T-helper 9 cell (primary cell): ENCODE data around the gene COP1.
A peak's percentile ranks its signal among the peaks of the same experiment; 100 is the strongest.
"Not testable (repeated sequence)": the region's sequence is repeated elsewhere in the genome, so short reads cannot be mapped to it uniquely, and the experiment has no call there.

ENCODE experiments used
- DNase-seq: peaks from one replicate; pipeline ENCODE4 v3.0.0-alpha.2; 2020
- total RNA-seq, 2 donors: gene quantifications; one replicate each; lab custom pipeline; 2026; lab: John Stamatoyannopoulos, UW

Gene COP1
- total RNA-seq: 57.2 to 73.3 reads per million in 2 donors

DNA sequence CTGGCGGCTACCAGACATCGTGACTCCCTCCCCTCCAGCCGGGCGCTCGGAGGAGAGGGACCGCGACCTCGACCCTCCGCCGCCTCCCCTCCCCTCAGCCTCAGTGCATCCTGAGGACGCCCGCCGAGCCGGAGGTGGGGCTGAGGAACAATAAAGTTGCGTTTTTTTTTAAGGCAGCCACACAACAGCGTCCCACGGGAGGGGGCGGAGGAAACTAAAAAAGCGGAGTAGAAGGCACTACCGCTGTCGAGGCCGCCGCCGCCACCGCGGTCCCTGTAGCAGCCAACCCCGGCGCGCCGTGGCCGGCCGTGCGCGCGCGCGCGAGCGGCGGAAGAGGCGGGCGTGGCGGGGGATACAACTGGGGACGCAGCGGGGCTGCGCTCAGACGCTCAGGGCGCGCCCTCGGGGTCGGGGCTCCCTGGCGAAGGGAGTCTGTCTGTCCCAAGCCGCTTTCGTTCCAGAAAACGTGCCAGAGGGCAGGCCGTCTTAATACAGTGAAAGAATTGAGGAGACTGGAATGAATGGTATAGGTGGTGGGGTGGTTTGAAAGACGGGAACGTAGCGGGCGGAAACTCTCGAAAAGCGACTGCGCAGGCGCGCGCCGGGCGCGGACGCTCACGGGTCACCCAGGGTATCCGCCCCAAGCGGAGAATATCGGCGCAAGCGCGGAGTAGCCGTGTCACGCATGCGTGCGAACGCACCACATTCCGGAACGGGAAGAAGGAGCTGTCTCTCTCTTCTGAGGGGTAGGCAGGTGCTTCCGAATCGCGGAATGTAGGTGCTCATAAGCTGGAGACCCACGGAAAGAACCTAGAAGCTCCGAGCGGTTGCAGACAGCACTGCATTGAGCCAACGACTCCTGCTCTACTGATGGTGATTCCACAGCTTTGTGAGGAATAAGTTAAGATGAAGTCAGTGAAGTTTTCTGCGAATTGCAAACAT is at the start of gene COP1:
Gene COP1, minus strand, starts transcription at position 326 of the 942 bp plus-strand sequence. Its CDS starts 308 bp downstream, at position 18.
- peak; percentile 93 for DNase-seq

DNA sequence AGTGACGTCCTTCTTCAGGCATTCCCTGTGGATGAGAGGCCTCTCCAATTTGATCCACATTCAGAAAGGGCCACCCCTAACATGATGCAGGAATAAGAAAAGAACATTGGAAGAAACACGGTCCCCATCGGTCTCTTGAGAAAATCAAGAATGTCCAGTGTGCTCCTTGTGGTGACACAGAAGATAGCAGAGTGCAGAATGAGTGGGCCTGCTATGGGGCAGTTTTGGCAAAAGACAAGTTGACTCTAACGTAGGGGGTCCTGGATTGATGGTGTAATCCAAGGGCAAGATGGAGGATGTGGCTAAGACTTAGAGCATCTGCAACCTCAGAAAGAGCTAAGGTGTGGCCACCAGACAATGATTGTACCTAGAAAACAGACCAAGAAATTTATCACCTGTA is 45.1 kb upstream of the COP1 start:
- no peak for DNase-seq

DNA sequence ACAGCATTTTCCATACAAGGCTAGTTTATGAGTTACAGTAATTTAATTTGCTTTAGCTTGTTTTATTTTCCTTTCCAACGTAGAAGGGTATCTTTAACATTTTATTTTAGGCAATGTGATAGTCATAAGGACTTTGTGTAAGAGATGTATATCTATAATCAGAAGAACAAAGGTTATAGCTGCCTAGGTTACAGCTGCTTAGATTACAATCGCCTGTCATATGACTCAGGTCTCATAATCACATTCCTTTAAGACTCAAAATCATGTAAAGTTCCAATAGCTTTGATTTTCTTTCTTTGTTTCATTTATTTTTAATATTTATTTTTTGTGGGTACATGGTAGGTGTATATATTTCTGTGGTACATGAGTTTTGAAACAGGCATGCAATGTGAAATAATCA is 37.8 kb upstream of the COP1 start:
- DNase-seq: no peak

DNA sequence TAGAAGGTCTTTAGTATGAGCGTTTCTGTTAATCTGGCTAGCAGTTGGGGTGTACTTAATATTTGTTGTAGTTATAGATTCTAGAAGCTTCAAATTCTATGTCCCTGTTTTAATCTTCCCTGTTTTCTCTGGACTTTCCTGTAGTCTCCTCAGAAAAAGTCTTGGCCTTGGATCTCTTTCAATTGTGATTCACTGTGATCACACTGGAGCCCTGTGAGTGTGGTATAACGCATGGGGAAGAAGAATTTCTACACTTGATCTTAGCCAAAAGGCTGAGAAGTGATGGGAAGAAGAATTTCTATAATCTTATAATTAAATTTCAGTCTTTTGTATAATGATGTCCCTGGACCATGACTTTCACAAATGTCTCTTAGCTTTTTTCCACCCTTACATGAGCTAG is 36.7 kb upstream of the COP1 start:
- DNase-seq: no peak

DNA sequence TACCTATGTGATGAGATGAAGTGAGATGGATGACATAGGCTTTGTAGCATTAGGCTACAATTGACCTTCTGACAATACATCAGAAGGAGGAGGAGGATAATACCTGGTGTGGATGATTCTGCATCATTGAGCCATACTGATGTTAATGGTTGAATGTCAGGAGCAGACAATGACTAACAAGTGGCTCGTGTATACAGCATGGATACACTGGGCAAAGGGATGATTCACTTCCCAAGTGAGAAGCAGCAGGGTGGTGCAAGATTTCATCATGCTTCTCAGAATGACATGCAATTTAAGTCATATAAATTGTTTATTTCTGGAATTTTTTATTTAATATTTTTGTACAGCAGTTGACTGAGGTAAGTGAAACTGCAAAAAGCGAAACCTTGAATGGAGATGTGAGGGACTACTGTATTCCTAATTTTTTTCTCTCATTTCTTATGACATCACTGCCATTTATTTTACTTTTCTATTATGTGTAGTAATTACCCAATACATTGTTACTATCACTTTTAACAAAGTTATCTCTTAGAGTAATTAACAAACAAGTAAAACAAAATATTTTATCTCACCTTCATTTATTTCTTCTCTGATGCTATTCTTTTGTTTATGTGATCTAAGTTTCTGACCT is 34.4 kb upstream of the COP1 start:
- no peak for DNase-seq

DNA sequence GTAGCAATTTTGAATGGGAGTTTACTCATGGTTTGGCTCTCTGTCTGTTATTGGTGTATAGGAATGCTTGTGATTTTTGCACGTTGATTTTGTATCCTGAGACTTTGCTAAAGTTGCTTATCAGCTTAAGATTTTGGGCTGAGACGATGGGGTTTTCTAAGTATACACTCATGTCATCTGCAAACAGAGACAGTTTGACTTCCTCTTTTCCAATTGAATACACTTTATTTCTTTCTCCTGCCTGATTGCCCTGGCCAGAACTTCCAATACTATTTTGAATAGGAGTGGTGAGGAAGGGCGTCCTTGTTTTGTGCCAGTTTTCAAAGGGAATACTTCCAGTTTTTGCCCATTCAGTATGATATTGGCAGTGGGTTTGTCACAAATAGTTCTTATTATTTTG is 26.6 kb upstream of the COP1 start:
- not testable (repeated sequence) for DNase-seq

DNA sequence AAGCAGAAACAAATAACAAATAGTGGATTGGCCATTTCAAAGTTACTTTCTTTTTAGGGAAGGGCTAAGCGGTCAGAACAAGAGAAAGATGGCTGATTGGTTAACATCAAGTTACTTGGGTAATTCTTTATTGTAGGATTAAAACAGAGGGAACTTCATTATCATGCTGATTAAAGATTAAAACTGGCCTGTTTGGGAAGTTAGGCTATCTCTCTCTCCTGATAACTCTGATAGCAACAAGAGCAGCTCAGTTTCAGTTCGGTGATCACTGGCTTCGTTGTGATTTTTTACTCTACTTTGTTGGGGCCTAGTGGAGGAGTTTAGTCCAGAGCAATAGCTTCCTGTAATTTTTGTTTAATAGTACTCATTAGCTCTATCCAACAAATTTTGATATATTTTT is 20.5 kb upstream of the COP1 start:
- no peak for DNase-seq

DNA sequence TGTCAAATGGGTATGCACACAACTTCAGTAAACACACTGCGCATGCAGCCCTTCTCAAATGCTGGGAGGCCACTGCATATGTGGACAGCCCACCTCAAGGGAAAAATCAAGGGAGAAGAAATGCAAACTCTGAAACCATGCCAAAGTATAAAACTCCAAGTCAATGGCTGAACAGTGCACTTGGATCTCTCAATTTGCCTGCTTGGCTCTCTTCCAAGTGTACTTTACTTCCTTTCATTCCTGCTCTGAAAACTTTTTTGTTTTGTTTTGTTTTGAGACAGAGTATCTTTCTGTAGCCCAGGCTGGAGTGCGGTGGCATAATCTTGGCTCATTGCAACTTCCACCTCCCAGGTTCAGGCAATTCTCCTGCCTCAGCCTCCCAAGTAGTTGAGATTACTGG is 18.8 kb upstream of the COP1 start:
- no peak for DNase-seq

DNA sequence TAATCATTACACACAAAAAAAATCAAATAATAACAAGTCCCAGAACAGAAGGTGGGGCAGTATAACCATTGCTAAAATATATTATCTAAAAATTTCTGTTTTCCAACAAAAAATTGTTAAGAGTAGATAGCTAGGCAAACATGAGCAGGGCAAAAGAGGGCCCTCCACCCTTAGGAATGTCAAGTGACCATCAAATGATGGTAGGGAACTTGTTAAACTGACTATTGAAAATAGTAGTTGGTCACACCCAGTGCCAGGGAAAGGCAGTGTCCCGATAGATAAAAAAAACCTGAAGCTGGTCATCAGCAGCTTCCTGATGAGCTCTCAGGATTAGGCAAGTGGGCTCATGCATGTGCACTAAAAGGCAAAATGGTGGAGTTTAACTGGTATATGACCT is 18.4 kb upstream of the COP1 start:
- DNase-seq: no peak

DNA sequence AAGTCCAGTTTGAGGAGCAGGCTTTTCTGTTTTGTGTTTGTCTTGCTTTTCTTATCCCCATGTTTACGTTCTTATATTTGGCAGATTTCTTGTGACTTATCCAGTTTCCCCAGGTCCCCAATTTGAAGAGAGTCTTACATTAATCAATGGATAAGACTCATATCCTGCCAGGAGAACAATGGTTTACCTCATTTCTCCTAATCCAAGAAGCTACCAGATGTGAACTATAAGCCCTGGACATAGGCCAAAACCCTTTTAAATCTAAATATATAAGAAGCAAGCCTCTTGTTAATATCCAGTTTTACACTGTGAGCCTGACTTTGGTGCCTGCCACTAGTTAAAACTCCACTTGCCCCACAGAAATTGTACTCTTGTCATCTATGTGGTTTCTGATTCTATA is 15.1 kb upstream of the COP1 start:
- no peak for DNase-seq

DNA sequence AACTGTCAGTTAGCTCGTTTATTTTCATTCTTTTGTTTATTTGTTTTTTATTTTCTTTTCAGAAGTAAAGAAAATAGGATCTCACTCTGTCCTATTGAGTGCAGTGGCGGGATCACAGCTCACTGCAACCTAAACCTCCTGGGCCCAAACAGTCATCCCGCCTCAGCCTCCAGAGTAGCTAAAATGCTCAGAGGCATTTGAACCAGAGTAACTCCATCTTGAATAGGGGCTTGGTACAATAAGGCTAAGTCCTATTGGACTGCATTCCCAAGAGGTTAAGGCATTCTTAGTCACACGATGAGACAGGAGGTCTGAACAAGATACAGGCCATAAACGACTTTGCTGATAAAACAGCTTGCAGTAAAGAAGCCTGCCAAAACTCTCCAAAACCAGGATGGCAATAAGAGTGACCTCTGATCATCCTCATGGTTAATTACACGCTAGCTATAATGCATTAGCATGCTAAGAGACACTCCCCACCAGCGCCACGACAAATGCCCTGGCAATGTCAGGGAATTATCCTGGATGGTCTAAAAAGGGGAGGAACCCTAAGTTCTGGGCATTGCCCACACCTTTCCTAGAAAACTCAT is 13.1 kb upstream of the COP1 start:
- no peak for DNase-seq

DNA sequence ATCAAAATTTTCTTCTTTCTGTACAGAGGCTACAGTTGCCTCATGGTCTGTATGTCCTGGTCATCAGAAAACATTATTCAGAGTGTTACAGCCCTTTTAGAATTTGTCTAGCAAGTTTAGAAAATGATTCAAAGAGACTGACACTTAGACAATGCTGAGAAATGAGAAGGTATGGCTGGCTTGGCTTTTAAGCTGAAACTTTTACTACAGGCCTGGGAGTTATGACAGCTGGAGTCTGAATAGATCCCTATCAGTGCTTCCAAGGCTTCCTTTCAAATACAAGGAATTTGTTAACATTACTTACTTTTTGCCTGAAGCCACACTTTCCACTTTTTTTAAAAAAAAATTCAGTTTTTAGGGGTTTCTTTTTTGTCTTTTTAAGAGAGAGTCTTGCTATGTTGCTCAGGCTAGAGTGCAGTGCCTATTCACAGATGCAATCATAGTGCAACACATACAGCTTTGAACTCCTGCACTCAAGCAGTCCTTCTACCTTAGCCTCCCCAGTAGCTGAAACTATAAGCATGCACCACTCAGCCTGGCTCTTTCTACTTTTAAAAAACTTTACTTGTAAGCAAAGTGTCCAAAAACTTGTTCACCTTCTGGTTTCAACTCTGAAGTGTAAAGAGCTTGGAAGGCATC is 10.5 kb upstream of the COP1 start:
- DNase-seq: no peak

DNA sequence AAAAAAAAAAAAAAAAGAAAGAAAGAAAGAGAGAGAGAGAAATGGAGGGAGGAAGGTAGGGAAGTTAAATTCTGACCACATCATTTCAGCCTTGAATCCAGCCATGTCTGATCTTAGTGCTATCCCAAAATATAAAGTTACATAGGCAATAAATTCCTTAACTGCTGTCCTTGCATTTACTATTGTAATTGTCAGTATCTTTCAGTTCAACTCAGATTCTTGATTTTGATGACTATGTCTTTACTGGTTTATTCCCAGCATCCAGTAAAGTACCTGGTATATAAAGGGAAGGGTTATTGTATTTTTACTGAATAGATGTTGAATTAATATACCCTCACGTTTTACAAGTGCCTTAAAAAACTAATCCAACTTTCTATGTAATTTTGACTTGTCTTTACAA is 8.9 kb upstream of the COP1 start:
- no peak for DNase-seq

DNA sequence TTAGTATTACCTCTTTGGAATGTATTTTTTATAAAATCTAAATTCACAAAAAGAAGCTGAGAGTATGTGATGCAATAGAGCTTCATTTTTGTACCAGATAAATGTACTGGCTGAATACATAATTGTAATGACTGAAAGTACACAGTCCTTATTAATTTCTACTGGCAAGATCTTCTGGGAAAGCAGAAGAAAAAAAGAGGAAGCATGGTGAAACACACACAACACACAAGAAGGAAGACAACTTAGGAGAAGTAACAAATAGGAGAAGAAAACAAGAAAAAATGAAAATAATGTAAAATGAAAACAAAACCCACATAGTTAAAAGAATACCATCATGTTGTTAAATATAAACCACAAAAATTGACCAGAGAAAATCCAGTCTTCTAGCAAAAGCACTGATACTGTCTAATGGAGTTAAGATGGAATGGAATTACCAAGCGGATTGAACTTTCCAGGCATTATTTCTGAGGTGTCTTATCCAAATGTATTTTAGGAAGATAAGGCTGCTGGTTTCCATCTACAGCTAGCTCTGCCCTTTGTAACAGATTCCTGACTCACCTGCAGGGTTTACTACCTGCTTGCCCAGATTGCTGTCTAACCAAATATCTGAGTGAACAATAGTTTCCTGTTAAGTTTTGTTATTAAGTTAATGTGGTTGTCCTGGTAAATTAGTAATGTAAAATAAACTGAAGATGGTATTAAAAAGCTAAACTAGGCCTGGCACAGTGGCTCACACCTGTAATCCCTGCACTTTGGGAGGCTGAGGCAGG is 4.5 kb upstream of the COP1 start:
- DNase-seq: no peak

DNA sequence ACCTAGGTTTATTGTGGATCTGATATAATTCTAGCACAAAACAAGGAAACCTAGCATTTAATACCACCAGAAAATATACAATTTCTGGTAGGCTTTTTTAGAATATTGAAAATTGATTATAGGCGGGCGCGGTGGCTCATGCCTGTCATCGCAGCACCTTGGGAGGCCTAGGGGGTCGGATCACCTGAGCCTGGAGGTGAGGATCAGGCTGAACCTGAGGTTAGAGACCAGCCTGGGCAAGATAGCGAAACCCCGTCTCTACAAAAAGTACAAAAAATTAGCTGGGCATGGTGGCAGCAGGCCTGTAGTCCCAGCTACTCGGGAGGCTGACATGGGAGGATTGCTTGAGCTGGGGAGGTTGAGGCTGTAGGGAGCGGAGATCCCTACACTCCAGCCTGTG is 948 bp upstream of the COP1 start:
- no peak for DNase-seq

DNA sequence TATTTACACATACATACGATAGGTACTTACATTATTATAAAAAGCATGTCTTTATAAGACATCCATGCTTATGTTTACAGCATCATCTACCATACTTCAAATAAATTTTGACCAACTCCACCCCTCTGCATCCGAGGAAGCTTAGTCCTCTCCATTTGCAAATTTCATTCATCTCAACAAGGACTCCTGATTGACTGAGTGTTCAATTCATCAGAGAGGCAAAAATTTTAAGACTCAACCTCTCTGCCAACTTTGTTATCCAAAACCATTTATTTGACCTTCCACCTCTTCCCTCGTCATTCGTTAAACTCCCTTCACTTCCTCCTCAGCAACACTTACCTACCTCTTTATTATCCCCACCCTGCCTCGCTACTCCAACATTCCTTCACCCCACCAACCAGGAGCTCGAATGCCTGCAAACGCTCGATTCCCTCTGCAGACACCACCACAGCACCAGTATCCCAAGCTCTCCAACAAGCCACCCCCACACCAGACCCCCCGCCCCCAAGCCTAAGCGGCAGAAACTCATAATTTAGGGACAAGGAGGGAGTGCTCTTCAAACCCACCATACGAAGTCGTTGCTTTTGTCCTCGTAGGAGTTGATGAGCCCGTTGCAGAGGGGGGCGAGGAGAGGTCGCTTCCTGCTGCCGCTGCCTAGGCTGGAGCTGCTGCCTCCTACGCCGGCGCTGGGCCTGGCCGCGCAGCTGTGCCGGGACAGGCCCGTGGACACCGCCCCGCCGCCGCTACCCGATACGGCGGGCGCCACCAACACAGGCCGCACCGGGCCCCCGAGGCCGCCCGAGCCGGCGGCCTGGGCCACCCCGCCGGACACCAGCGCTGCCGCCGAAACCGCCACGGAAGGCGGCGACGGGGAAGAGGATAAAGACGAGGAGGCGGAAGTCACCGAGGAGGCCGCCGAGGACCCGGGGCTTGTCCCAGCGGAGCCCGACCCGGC is 803 bp downstream of the COP1 start:
- DNase-seq: no peak

DNA sequence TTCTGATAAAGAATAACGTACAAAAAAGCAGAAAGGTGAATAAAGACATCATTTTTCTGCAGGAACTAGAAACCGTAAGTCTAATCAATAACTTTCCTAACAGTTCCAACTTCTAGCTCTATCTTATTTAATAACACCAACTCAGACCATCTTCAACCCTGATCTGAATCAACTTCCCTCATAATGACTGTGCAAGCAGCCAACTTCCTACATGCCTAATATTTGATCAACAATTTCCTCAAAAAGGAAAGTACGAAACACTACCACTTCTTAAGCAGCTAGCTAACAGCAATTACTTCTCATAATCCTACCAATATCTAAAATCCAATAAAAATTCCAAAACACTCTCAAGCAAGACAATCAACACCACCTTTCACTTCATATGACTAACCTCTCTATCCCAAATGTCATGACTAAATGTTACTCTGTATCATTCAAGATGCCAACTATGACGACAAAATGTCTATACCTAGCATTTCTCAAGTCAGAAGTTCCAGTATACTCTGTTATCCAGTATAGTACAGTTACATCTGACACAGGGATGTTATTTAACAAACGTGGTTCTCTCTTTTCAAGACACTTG is 1.7 kb downstream of the COP1 start:
- no peak for DNase-seq

DNA sequence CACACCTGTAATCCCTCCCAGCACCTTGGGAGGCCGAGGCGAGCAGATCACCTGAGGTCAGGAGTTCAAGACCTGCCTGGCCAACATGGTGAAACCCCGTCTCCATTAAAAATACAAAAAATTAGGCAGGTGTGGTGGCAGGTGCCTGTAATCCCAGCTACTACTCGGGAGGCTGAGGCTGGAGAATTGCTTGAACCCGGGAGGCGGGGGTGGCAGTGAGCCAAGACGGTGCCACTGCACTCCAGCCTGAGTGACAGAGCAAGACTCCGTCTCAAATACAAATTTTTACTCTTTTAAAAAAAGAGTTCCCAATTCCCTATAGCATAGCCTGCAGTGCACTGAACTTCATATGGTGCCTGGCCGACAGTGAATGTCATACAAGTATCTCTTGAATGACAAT is 2.4 kb downstream of the COP1 start:
- DNase-seq: not testable (repeated sequence)

DNA sequence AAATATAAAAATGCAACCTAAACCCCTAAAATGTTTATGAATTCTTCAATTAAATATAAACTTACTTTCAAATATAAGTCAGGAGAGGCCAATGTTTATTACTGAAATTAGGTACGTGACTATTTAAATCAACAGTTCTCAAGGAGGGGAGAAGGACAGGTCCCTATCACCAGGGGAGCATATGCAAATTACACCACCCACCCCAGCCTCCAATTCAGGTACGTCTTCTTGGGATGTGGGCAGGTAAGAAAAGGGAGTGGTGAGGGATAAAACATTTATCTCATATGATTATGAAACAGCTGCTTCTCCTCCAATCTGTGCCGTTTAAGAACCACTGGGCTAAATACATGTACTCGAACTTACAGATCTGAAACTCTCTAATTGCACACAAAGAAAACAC is 3.4 kb downstream of the COP1 start:
- no peak for DNase-seq

DNA sequence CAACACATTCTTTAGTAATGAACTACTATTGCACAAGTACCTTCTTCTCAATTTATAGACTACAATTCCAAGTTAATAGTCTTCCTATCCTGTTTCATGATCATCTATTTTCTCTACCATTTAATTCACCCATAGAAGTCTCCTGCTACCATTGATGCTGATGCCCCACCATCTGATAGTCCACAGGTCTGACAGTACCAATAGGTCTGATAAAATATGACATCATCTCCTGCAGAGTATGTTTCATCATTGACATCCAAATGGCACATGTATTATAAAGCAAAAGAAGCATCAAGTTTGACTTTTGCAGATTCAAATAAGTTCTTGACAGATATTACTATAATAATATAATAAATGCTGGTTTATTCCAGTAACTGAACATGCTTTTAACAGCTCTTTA is 5.5 kb downstream of the COP1 start:
- DNase-seq: no peak

DNA sequence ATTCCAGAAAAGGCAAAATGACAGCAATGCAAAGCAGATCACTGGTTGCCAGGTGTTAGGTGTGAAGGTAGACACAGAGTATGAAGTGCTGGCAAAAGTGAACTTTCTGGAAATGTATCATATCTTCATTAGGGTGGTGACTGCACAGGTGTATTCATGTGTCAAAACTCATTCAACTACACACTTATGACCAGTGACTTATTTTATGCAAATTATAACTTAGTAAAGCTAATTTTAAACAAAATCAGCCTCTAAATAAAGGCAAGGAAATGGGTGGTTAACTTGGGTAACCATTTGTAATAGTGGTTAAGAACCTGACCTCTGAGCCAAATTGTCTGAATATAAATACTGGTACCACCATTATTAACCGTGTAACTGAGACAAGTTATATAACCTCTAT is 7.4 kb downstream of the COP1 start:
- DNase-seq: no peak
